Middle frontal gyrus (tissue), 1 donor: Measurements from ENCODE around the gene CDH15.
"Not testable (repeated sequence)": the region's sequence is repeated elsewhere in the genome, so short reads cannot be mapped to it uniquely, and the experiment has no call there.

Source experiments
- DNase-seq: peaks from one replicate; pipeline ENCODE4 v3.0.0-alpha.2; 2015; ENCODE audit warnings: low spot score; ENCODE audit errors: extremely low spot score

The CDH15 gene

GRCh38 chr16:89155851-89156739 is 15.5 kb upstream of the CDH15 start:
- DNase-seq: no peak

GRCh38 chr16:89156740-89157645 is 14.6 kb upstream of the CDH15 start:
- no peak for DNase-seq

- no peak for DNase-seq
Measured at GRCh38 chr16:89157778-89158177, 13.8 kb upstream of the CDH15 start.

- no peak for DNase-seq
Measured at GRCh38 chr16:89159066-89159849, 12.3 kb upstream of the CDH15 start.

- DNase-seq: no peak
Measured at GRCh38 chr16:89159850-89160354, 11.6 kb upstream of the CDH15 start.

- no peak for DNase-seq
Measured at GRCh38 chr16:89160977-89161701, 10.4 kb upstream of the CDH15 start.

GRCh38 chr16:89161763-89162713 is 9.5 kb upstream of the CDH15 start:
- DNase-seq: no peak

- no peak for DNase-seq
Measured at GRCh38 chr16:89163297-89163696, 8.3 kb upstream of the CDH15 start.

GRCh38 chr16:89164436-89164835 is 7.1 kb upstream of the CDH15 start:
- no peak for DNase-seq

- DNase-seq: no peak
Measured at GRCh38 chr16:89164847-89165680, 6.5 kb upstream of the CDH15 start.

GRCh38 chr16:89165681-89165979 is 5.9 kb upstream of the CDH15 start:
- not testable (repeated sequence) for DNase-seq

- DNase-seq: no peak
Measured at GRCh38 chr16:89166696-89167424, 4.7 kb upstream of the CDH15 start.

- DNase-seq: peak; percentile 7
Measured at GRCh38 chr16:89167425-89167941, 4.1 kb upstream of the CDH15 start.

- no peak for DNase-seq
Measured at GRCh38 chr16:89168381-89169189, 3.0 kb upstream of the CDH15 start.

GRCh38 chr16:89169778-89170177 is 1.8 kb upstream of the CDH15 start:
- DNase-seq: no peak

- no peak for DNase-seq
Measured at GRCh38 chr16:89170346-89171215, 967 bp upstream of the CDH15 start.
